Measurements from ENCODE around the gene NTN5. TPM values are rescaled to one million over a fixed set of nuclear protein-coding genes. Genes with fewer than 3 reads are reported as not detected.

NTN5 gene, protein sequence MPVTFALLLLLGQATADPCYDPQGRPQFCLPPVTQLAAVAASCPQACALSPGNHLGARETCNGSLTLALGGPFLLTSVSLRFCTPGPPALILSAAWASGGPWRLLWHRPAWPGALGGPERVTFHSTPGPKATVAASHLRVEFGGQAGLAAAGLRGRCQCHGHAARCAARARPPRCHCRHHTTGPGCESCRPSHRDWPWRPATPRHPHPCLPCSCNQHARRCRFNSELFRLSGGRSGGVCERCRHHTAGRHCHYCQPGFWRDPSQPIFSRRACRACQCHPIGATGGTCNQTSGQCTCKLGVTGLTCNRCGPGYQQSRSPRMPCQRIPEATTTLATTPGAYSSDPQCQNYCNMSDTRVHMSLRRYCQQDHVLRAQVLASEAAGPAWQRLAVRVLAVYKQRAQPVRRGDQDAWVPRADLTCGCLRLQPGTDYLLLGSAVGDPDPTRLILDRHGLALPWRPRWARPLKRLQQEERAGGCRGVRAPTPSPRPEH
- total RNA-seq (2022) = 0.57 and 0.66 TPM in 2 replicates
- percentile 12 among the genes with signal in this experiment for Bru-seq, nascent RNA
- percentile 35 among the genes with signal in this experiment for BruChase-seq, experiment 1, labeled RNA remaining after a 6-hour chase
- BruChase-seq, experiment 2, labeled RNA remaining after a 2-hour chase = percentile 23 among the genes with signal in this experiment
- long read RNA-seq, partial matches to known transcripts = 0 of 1 reads
- long read RNA-seq, other reads (novel, unspliced or antisense) = 1 of 1 reads

DNA sequence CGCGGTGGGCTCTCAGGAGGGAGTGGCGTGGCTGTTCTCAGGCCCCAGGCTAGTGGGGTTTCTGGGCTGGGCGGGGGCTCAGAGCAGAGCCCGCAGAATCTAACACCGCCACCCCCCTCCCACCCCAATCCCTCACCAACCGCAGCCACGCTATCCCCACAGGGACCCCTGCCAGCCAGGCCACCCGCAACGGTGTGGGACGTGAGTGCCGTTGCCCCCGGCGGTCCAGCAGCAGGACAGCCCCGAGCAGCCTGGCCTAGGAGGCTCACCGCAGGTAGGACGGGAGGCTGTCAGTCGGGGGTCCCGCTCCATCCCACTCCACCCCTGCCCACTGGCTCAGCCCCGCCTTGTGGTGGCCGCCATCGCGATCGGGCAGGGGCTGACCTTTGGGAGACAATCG is at the start of gene NTN5:
Gene NTN5, minus strand, starts transcription at position 24 of the 400 bp plus-strand sequence. CDS start 2,031 bp downstream, outside the sequence.
- Mint-ChIP-seq H3K27me3 (ENCODE audit: unreplicated experiment) (no peaks in the 10 kb centered on the region), H3K36me3 (ENCODE audit: insufficient read depth, unreplicated experiment) (peaks cover 5% of the 10 kb centered on the region), H3K4me1 (ENCODE audit: low read depth, unreplicated experiment) (peaks cover 20% of the 10 kb centered on the region), H3K27ac (ENCODE audit: unreplicated experiment) (peak within 1 kb of the TSS; percentile 17), H3K9me3 (ENCODE audit: low read depth, unreplicated experiment) (peaks cover 6% of the 10 kb centered on the region), H3K4me3 (ENCODE audit: low read depth, unreplicated experiment) (no peak within 1 kb of the TSS)
- intact Hi-C loops (cut with micrococcal nuclease; ENCODE audit: unreplicated experiment) = no loop called here
- no TSS peak for BruUV-seq (replicated peaks)
- TF ChIP-seq, protein P1, sequence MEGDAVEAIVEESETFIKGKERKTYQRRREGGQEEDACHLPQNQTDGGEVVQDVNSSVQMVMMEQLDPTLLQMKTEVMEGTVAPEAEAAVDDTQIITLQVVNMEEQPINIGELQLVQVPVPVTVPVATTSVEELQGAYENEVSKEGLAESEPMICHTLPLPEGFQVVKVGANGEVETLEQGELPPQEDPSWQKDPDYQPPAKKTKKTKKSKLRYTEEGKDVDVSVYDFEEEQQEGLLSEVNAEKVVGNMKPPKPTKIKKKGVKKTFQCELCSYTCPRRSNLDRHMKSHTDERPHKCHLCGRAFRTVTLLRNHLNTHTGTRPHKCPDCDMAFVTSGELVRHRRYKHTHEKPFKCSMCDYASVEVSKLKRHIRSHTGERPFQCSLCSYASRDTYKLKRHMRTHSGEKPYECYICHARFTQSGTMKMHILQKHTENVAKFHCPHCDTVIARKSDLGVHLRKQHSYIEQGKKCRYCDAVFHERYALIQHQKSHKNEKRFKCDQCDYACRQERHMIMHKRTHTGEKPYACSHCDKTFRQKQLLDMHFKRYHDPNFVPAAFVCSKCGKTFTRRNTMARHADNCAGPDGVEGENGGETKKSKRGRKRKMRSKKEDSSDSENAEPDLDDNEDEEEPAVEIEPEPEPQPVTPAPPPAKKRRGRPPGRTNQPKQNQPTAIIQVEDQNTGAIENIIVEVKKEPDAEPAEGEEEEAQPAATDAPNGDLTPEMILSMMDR (IDR thresholded peaks at IDR 0.05; ENCODE audit: unreplicated experiment) = no peak
- no peak for DNase-seq
- CTCF ChIA-PET = no interaction called here

DNA sequence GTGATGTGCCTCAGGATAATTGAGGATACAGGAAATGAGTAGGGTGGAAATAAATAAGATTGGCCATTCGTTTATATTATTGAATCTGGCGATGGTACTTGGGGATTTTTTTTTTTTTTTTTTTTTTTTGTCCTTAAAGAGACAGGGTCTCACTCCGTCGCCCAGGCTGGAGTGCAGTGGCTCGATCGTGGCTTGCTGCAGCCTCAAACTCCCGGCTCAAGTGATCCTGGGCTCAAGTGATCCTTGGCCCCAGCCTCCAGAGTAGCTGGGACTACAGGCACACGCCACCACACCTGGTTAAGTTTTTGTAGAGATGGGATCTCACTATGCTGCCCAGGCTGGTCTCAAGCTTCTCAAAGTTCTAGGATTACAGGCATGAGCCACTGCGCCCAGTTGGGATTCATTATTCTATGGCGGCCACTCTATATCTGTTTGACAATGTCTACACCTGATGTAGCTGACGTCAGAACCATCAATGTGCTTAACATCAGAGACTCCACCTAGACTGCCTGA is 49.4 kb upstream of the NTN5 start:
- Mint-ChIP-seq H3K4me1 (ENCODE audit: low read depth, unreplicated experiment) (peaks cover 9% of the 10 kb centered on the region), H3K9me3 (ENCODE audit: low read depth, unreplicated experiment) (peaks cover 5% of the 10 kb centered on the region), H3K27ac (ENCODE audit: unreplicated experiment) (no peak overlapping the region), H3K4me3 (ENCODE audit: low read depth, unreplicated experiment) (no peak overlapping the region), H3K27me3 (ENCODE audit: unreplicated experiment) (peaks cover 13% of the 10 kb centered on the region), H3K36me3 (ENCODE audit: insufficient read depth, unreplicated experiment) (peaks cover 29% of the 10 kb centered on the region)
- no peak for DNase-seq
- CTCF ChIA-PET = no interaction called here
- intact Hi-C loops (cut with micrococcal nuclease; ENCODE audit: unreplicated experiment) = no loop called here
- no TSS peak for BruUV-seq (replicated peaks)
- TF ChIP-seq, protein P1 (IDR thresholded peaks at IDR 0.05; ENCODE audit: unreplicated experiment) = no peak

DNA sequence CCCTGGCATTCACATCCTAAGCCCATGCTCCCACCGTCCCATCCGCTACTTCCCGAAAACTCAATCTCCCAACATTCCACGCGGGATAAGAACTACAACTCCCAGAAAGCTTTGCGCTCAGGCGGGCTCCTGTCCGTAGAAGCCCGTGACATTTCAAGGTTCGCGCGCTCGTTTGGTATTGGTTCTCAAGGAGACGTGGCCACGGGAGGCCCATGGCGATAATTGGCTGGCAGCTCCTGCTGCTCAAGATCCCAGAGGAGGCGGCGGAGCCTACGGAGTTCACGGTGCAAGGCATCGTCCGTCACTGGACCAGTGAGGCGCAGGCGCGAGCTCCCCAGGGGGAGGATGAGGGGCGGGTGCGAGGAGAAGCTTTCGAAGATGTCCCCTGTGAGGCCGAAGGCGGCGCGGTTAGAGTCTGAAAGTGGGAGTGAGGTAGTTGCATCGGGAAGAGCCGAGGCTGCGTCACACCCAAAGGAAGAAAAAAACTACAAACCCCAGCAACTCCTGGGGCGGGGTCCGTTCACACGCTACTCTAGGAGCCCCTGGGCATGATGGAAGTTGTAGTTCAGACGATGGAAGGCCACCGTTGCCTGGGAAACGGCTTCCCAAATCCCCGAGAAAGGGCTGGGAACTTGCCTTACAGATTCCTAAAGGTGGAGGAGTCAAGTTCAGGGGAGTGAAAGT is 47.9 kb upstream of the NTN5 start:
- TF ChIP-seq, protein P1 (IDR thresholded peaks at IDR 0.05; ENCODE audit: unreplicated experiment) = no peak
- CTCF ChIA-PET = interaction anchor here (0.8 to 1.4 kb wide), 6 partner anchors 15 to 75 kb away, joined by 3 to 7 read pairs (median 3); partner anchors contain the start of gene FUT2
- peak; percentile 97 for DNase-seq
- no peaks in the 10 kb centered on the region for H3K9me3 Mint-ChIP-seq (ENCODE audit: low read depth, unreplicated experiment)
- H3K36me3 Mint-ChIP-seq (ENCODE audit: insufficient read depth, unreplicated experiment) = peaks cover 31% of the 10 kb centered on the region
- intact Hi-C loops (cut with micrococcal nuclease; ENCODE audit: unreplicated experiment) = no loop called here
- BruUV-seq (replicated peaks) = no TSS peak
- H3K27me3 Mint-ChIP-seq (ENCODE audit: unreplicated experiment) = peaks cover 13% of the 10 kb centered on the region
- peak overlapping the region; percentile 99 for H3K4me3 Mint-ChIP-seq (ENCODE audit: low read depth, unreplicated experiment)
- H3K4me1 Mint-ChIP-seq (ENCODE audit: low read depth, unreplicated experiment) = peaks cover 9% of the 10 kb centered on the region
- H3K27ac Mint-ChIP-seq (ENCODE audit: unreplicated experiment) = peak overlapping the region; percentile 96

DNA sequence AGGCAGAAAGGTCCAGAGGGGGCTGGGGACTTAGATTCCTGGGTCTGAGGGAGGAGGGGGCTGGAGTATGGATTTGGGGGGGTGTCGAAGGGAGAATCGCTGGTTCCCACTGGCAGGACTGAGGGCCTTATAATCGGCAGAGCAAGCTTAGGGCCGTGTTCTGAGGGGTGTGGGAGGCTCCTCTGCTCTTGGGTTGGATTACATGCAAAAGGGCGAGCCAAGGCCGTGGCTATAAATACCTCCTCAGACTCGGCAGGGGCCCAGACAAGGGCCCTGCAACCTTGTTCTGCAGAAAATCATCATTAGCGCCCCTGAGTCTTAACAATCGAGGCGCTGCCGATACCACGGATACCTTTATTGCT is 47.4 kb upstream of the NTN5 start:
- no TSS peak for BruUV-seq (replicated peaks)
- H3K4me3 Mint-ChIP-seq (ENCODE audit: low read depth, unreplicated experiment) = peak overlapping the region; percentile 99
- TF ChIP-seq, protein P1 (IDR thresholded peaks at IDR 0.05; ENCODE audit: unreplicated experiment) = no peak
- no peaks in the 10 kb centered on the region for H3K9me3 Mint-ChIP-seq (ENCODE audit: low read depth, unreplicated experiment)
- DNase-seq = no peak
- peaks cover 35% of the 10 kb centered on the region for H3K36me3 Mint-ChIP-seq (ENCODE audit: insufficient read depth, unreplicated experiment)
- intact Hi-C loops (cut with micrococcal nuclease; ENCODE audit: unreplicated experiment) = no loop called here
- H3K27me3 Mint-ChIP-seq (ENCODE audit: unreplicated experiment) = peaks cover 13% of the 10 kb centered on the region
- peaks cover 6% of the 10 kb centered on the region for H3K4me1 Mint-ChIP-seq (ENCODE audit: low read depth, unreplicated experiment)
- CTCF ChIA-PET = interaction anchor here (0.8 to 1.4 kb wide), 6 partner anchors 15 to 75 kb away, joined by 3 to 7 read pairs (median 3); partner anchors contain the start of gene FUT2
- peak overlapping the region; percentile 96 for H3K27ac Mint-ChIP-seq (ENCODE audit: unreplicated experiment)

Measured in Calu3 (cell line).